Measurements from ENCODE around the gene UBN1. TPM values are rescaled to one million over a fixed set of nuclear protein-coding genes. Genes with fewer than 3 reads are reported as not detected.

UBN1 gene
- total and polyA plus RNA-seq, 4 donors = 7.3 to 19.7 (median 14.2) TPM

GRCh38 chr16:4900036-4900435 lies 52.8 kb downstream of the UBN1 start:
- TF ChIP-seq SP1 (IDR thresholded peaks at IDR 0.05) (no peak), MAX (IDR thresholded peaks at IDR 0.05) (no peak), YY1 (IDR thresholded peaks at IDR 0.05) (no peak), ZBTB33 (IDR thresholded peaks at IDR 0.05) (no peak), RAD21 (IDR thresholded peaks at IDR 0.05) (no peak), JUND (IDR thresholded peaks at IDR 0.05) (no peak), REST (IDR thresholded peaks at IDR 0.05) (no peak), CTCF (IDR thresholded peaks at IDR 0.05; ENCODE audit: low read depth, low read length, missing input control) (no peak), EGR1 (IDR thresholded peaks at IDR 0.05; ENCODE audit: low read depth in 2 of 2) (no peak), GABPA (IDR thresholded peaks at IDR 0.05 in 1 of 2, conservative IDR thresholded peaks at IDR 0.05 in 1 of 2) (no peak), HNF4G (IDR thresholded peaks at IDR 0.05) (no peak), NR2F2 (IDR thresholded peaks at IDR 0.05) (no peak)
- H3K27me3 ChIP-seq (ENCODE audit: control insufficient read depth in 4 of 4, insufficient read depth in 4 of 4, low read length in 3 of 4) = no peaks in the 10 kb centered on the region
- no peak overlapping the region for H3K4me3 ChIP-seq (ENCODE audit: low read depth in 1 of 3, low read length in 3 of 3)
- WGBS = 80% methylated on average over 8 of the region's 8 CpGs
- H3K27ac ChIP-seq (ENCODE audit: low read depth in 1 of 2, low read length in 2 of 2) = no peak overlapping the region
- peaks cover 0 to 3% (median 0%) of the 10 kb centered on the region in 4 donors for H3K9me3 ChIP-seq (ENCODE audit: control insufficient read depth in 4 of 4, low read length in 3 of 4)
- H3K4me1 ChIP-seq (ENCODE audit: control insufficient read depth in 4 of 4, insufficient read depth in 4 of 4, low read length in 3 of 4) = peaks cover 0 to 4% (median 1%) of the 10 kb centered on the region in 4 donors
- H3K9ac ChIP-seq (ENCODE audit: low read depth in 1 of 2, low read length in 2 of 2) = no peak overlapping the region
- peaks cover 3 to 37% (median 18%) of the 10 kb centered on the region in 4 donors for H3K36me3 ChIP-seq (ENCODE audit: control insufficient read depth in 4 of 4, insufficient read depth in 3 of 4, low read depth in 1 of 4, low read length in 3 of 4)
- no peak for DNase-seq (ENCODE audit: low spot score)

GRCh38 chr16:4900750-4901149 lies 53.5 kb downstream of the UBN1 start:
- Histone ChIP-seq H3K36me3 (ENCODE audit: control insufficient read depth in 4 of 4, insufficient read depth in 3 of 4, low read depth in 1 of 4, low read length in 3 of 4) (peaks cover 2 to 36% (median 15%) of the 10 kb centered on the region in 4 donors), H3K9ac (ENCODE audit: low read depth in 1 of 2, low read length in 2 of 2) (no peak overlapping the region), H3K27ac (ENCODE audit: low read depth in 1 of 2, low read length in 2 of 2) (no peak overlapping the region), H3K9me3 (ENCODE audit: control insufficient read depth in 4 of 4, low read length in 3 of 4) (peaks cover 0 to 3% (median 0%) of the 10 kb centered on the region in 4 donors), H3K4me1 (ENCODE audit: control insufficient read depth in 4 of 4, insufficient read depth in 4 of 4, low read length in 3 of 4) (peaks cover 0 to 8% (median 3%) of the 10 kb centered on the region in 4 donors), H3K4me3 (ENCODE audit: low read depth in 1 of 3, low read length in 3 of 3) (no peak overlapping the region), H3K27me3 (ENCODE audit: control insufficient read depth in 4 of 4, insufficient read depth in 4 of 4, low read length in 3 of 4) (no peaks in the 10 kb centered on the region)
- no peak for TF ChIP-seq FOXA2 (IDR thresholded peaks at IDR 0.05)
- WGBS = 94% methylated on average over 11 of the region's 11 CpGs
- DNase-seq (ENCODE audit: low spot score) = no peak

All from liver (tissue), 9 donors.